Measurements from ENCODE around the gene SCGB2A2. TPM values are rescaled to one million over a fixed set of nuclear protein-coding genes. Genes with fewer than 3 reads are reported as not detected.

Gene SCGB2A2
- total RNA-seq, 6 experiments from 2014 or later: not detected

DNA sequence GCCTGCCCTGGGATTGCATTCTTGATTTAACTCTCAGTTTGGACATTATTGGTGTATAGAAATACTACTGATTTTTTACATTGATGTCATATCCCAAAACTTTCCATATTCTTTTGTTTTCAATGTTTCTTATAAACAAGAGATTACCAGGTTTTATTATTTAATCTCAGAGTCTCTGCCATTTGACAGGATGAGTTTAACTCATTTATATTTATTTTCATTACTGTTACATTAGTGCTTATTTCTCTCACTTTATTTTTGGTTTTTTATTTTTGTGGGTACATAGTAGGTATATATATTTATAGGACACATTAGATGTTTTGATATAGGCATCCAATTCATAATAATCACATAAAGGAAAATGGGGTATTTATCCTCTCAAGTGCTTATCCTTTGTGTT, 38.0 kb downstream of the SCGB2A2 start:
- ATAC-seq (no peak), DNase-seq (no peak)
- Histone ChIP-seq H3K4me3 (no peak overlapping the region), H3K27ac (no peak overlapping the region), H3K27me3 (no peaks in the 10 kb centered on the region), H3K36me3 (no peaks in the 10 kb centered on the region), H3K4me1 (no peaks in the 10 kb centered on the region), H3K9me3 (no peaks in the 10 kb centered on the region)
- intact Hi-C loops (cut with DNase I): no loop called here
- no peak for TF ChIP-seq POLR2A (IDR thresholded peaks at IDR 0.05)
- TF ChIP-seq, protein P1, sequence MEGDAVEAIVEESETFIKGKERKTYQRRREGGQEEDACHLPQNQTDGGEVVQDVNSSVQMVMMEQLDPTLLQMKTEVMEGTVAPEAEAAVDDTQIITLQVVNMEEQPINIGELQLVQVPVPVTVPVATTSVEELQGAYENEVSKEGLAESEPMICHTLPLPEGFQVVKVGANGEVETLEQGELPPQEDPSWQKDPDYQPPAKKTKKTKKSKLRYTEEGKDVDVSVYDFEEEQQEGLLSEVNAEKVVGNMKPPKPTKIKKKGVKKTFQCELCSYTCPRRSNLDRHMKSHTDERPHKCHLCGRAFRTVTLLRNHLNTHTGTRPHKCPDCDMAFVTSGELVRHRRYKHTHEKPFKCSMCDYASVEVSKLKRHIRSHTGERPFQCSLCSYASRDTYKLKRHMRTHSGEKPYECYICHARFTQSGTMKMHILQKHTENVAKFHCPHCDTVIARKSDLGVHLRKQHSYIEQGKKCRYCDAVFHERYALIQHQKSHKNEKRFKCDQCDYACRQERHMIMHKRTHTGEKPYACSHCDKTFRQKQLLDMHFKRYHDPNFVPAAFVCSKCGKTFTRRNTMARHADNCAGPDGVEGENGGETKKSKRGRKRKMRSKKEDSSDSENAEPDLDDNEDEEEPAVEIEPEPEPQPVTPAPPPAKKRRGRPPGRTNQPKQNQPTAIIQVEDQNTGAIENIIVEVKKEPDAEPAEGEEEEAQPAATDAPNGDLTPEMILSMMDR (IDR thresholded peaks at IDR 0.05): no peak

DNA sequence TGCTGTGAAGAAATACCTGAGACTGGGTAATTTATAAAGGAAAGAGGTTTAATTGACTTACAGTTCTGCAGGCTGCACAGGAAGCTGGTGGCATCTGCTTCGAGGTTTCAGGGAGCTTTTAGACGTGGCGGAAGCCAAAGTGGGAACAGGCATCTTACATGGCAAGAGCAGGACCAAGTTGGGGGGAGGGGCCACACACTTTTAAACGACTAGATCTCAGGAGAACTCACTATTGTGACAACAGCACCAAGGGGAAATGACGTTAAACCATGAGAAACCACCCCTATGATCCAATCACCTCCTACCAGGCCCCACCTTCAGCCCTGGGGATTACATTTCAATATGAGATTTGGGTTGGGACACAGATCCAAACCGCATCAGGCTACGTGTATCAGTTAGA, 40.0 kb downstream of the SCGB2A2 start:
- Histone ChIP-seq H3K9me3 (no peaks in the 10 kb centered on the region), H3K27ac (no peak overlapping the region), H3K4me1 (no peaks in the 10 kb centered on the region), H3K4me3 (no peak overlapping the region), H3K27me3 (no peaks in the 10 kb centered on the region), H3K36me3 (no peaks in the 10 kb centered on the region)
- 28% methylated on average over 6 of the region's 7 CpGs for WGBS (ENCODE audit: insufficient coverage, low coverage, low lambda C conversion rate, missing lambda C conversion rate)
- intact Hi-C loops (cut with DNase I): no loop called here
- DNase-seq: no peak
- no peak for ATAC-seq
- TF ChIP-seq, protein P1 (IDR thresholded peaks at IDR 0.05): no peak
- no peak for TF ChIP-seq POLR2A (IDR thresholded peaks at IDR 0.05)

GRCh38 chr11:62315431-62315830, 45.5 kb downstream of the SCGB2A2 start:
- TF ChIP-seq POLR2A (IDR thresholded peaks at IDR 0.05): no peak
- TF ChIP-seq, protein P1 (IDR thresholded peaks at IDR 0.05): no peak
- ATAC-seq (no peak), DNase-seq (no peak)
- Histone ChIP-seq H3K9me3 (no peaks in the 10 kb centered on the region), H3K36me3 (no peaks in the 10 kb centered on the region), H3K4me1 (no peaks in the 10 kb centered on the region), H3K4me3 (no peak overlapping the region), H3K27me3 (no peaks in the 10 kb centered on the region), H3K27ac (no peak overlapping the region)
- WGBS (ENCODE audit: insufficient coverage, low coverage, low lambda C conversion rate, missing lambda C conversion rate): 27% methylated on average over 1 of the region's 1 CpG
- intact Hi-C loops (cut with DNase I): no loop called here

DNA sequence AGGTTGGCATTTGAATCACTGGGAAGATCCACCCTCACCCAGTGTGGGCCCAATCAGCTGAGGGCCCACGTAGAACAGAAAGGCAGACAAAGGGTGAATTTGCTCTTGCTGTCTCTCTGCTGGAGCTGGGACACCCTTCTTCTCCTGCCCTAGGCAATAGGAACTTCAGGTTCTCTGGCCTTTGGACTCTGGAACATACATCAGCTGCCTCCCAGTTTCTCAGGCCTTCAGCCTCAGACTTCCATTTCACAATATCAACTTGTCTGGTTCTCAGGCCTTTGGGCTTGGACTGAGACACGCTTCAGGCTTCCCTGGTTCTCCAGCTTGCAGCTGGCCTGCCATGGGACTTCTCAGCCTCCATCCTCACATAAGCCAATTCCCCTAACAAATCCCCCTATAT, 52.6 kb downstream of the SCGB2A2 start:
- no peaks in the 10 kb centered on the region for H3K9me3 ChIP-seq

More for the DNA sequence above, 52.6 kb downstream of the SCGB2A2 start:
- intact Hi-C loops (cut with DNase I): no loop called here
- H3K27me3 ChIP-seq: no peaks in the 10 kb centered on the region
- no peak overlapping the region for H3K4me3 ChIP-seq
- H3K36me3 ChIP-seq: no peaks in the 10 kb centered on the region
- DNase-seq (no peak), ATAC-seq (no peak)
- no peak for TF ChIP-seq POLR2A (IDR thresholded peaks at IDR 0.05)
- TF ChIP-seq, protein P1 (IDR thresholded peaks at IDR 0.05): no peak
- 92% methylated on average over 2 of the region's 2 CpGs for WGBS (ENCODE audit: insufficient coverage, low coverage, low lambda C conversion rate, missing lambda C conversion rate)
- H3K27ac ChIP-seq: no peak overlapping the region
- H3K4me1 ChIP-seq: no peaks in the 10 kb centered on the region

Other genes with a start within 250 kb of the SCGB2A2 start
- gene INCENP, start 146.1 kb upstream of the SCGB2A2 start, total RNA-seq: 1 to 10 TPM; 6.4 to 8.9 (median 7.1) TPM
- gene SCGB1D1, start 79.9 kb upstream of the SCGB2A2 start, total RNA-seq: not detected
- not detected for gene SCGB2A1, start 61.5 kb upstream of the SCGB2A2 start, total RNA-seq
- gene SCGB1D2, start 27.9 kb upstream of the SCGB2A2 start, total RNA-seq: not detected
- gene SCGB1D4, start 28.9 kb downstream of the SCGB2A2 start, total RNA-seq: not detected
- gene ASRGL1, start 67.3 kb downstream of the SCGB2A2 start, total RNA-seq: 10 to 100 TPM in 1 of 6 experiments, 1 to 10 TPM in 5; 1.8 to 28.5 (median 4.7) TPM
- not detected for gene SCGB1A1, start 148.9 kb downstream of the SCGB2A2 start, total RNA-seq

Measured in right lobe of liver (tissue), 6 donors.